Neural cell (in vitro differentiated cells): ENCODE results near the gene CDK5RAP2. TPM values are rescaled to one million over a fixed set of nuclear protein-coding genes. Genes with fewer than 3 reads are reported as not detected.

Source experiments
- H2AFZ ChIP-seq: fragments of 200-600, 300-800 bp; sonication (generic), shearing (Covaris generic); 2 replicates; pipeline ENCODE4 v1.6.0; 2014; ENCODE audit warnings: low read depth, mild to moderate bottlenecking, antibody characterized with exemption, low read length, moderate library complexity
- H3F3A ChIP-seq: fragments of 200-600 bp; shearing (Covaris generic); 2 replicates; pipeline ENCODE4 v1.6.1; 2016; ENCODE audit warnings: mild to moderate bottlenecking, moderate library complexity, mixed read lengths, antibody characterized with exemption, low read length; ENCODE audit not compliant: insufficient read depth, poor library complexity, severe bottlenecking
- H3K27ac ChIP-seq: fragments of 200-600, 300-800 bp; sonication (generic), shearing (Covaris generic); 2 replicates; pipeline ENCODE4 v1.5.1; 2014; ENCODE audit warnings: mild to moderate bottlenecking, low read length, moderate library complexity
- H3K27me3 ChIP-seq: fragments of 300-800, 200-600 bp; sonication (generic), shearing (Covaris generic); 2 replicates; pipeline ENCODE4 v1.6.0; 2014; ENCODE audit warnings: mild to moderate bottlenecking, low read depth, low read length, moderate library complexity; ENCODE audit not compliant: insufficient read depth
- H3K36me3 ChIP-seq: fragments of 300-800, 200-600 bp; sonication (generic), shearing (Covaris generic); 2 replicates; pipeline ENCODE4 v1.5.1; 2014; ENCODE audit warnings: mild to moderate bottlenecking, antibody characterized with exemption, low read length, moderate library complexity; ENCODE audit not compliant: insufficient read depth
- H3K4me2 ChIP-seq: fragments of 300-800, 200-600 bp; sonication (generic), shearing (Covaris generic); 2 replicates; pipeline ENCODE4 v1.6.0; 2014; ENCODE audit warnings: mild to moderate bottlenecking, low read length
- H3K4me3 ChIP-seq: fragments of 300-800, 200-600 bp; sonication (generic), shearing (Covaris generic); 2 replicates; pipeline ENCODE4 v1.5.1; 2014; ENCODE audit warnings: mild to moderate bottlenecking, low read length, moderate library complexity
- H3K79me2 ChIP-seq: fragments of 200-600 bp; shearing (Covaris generic); replicated peaks from 2 replicates; pipeline ENCODE4 v1.6.0; 2014; ENCODE audit warnings: mild to moderate bottlenecking, low read length, moderate library complexity; ENCODE audit not compliant: insufficient read depth
- H3K9ac ChIP-seq: fragments of 300-800, 200-600 bp; sonication (generic), shearing (Covaris generic); 2 replicates; pipeline ENCODE4 v1.6.1; 2016; ENCODE audit warnings: mild to moderate bottlenecking, low read length, mixed read lengths
- H3K9me2 ChIP-seq: fragments of 200-600 bp; shearing (Covaris generic); 2 replicates; pipeline ENCODE4 v1.6.1; 2016; ENCODE audit warnings: mild to moderate bottlenecking, low read length, mixed read lengths; ENCODE audit not compliant: insufficient read depth
- H3K9me3 ChIP-seq: fragments of 200-600, 300-800 bp; sonication (generic), shearing (Covaris generic); 2 replicates; pipeline ENCODE4 v1.6.1; 2016; ENCODE audit warnings: mild to moderate bottlenecking, mixed run types, low read length, moderate library complexity, mixed read lengths
- H4K20me1 ChIP-seq: fragments of 200-600 bp; shearing (Covaris generic); 2 replicates; pipeline ENCODE4 v1.6.1; 2016; ENCODE audit warnings: mild to moderate bottlenecking, mixed run types; ENCODE audit not compliant: insufficient read depth
- EP300 ChIP-seq: fragments of 450-650 bp; conservative IDR thresholded peaks from 2 replicates; pipeline ENCODE4 v1.6.1; 2014; ENCODE audit warnings: antibody characterized with exemption, mild to moderate bottlenecking, moderate library complexity; ENCODE audit not compliant: poor library complexity, severe bottlenecking
- EZH2 ChIP-seq: fragments of 200-600, 300-800 bp; shearing (Covaris generic), sonication (generic); IDR thresholded peaks from 2 replicates; pipeline ENCODE4 v1.6.1; 2014; ENCODE audit warnings: antibody characterized with exemption, low read length, borderline replicate concordance, mild to moderate bottlenecking; ENCODE audit not compliant: insufficient read depth, poor library complexity, severe bottlenecking
- MXI1 ChIP-seq: fragments of 450-650 bp; conservative IDR thresholded peaks from 2 replicates; pipeline ENCODE4 v1.6.1; 2014; ENCODE audit warnings: antibody characterized with exemption, mild to moderate bottlenecking; ENCODE audit not compliant: poor library complexity, severe bottlenecking
- POLR2AphosphoS5 ChIP-seq: IDR thresholded peaks from 2 replicates; pipeline ENCODE4 v1.6.1; 2012
- RAD21 ChIP-seq: fragments of 450-650 bp; conservative IDR thresholded peaks from 2 replicates; pipeline ENCODE4 v1.6.1; 2014; ENCODE audit warnings: antibody characterized with exemption, mild to moderate bottlenecking, moderate library complexity
- SMC3 ChIP-seq: fragments of 450-650 bp; conservative IDR thresholded peaks from 2 replicates; pipeline ENCODE4 v1.6.1; 2014; ENCODE audit warnings: antibody characterized with exemption, mild to moderate bottlenecking, moderate library complexity; ENCODE audit not compliant: poor library complexity
- TAF1 ChIP-seq: IDR thresholded peaks from 2 replicates; pipeline ENCODE4 v1.6.1; 2012; ENCODE audit warnings: low read depth
- polyA plus RNA-seq: library from polyadenylated mRNA; depleted of rRNA; stranded (reverse); fragments of >200 nt; gene quantifications from 2 replicates; pipeline ENCODE4 v1.2.3, GENCODE V29; 2014
- TF ChIP-seq, protein P1 (sequence below): IDR thresholded peaks from 2 replicates; pipeline ENCODE4 v1.6.1; 2012; ENCODE audit warnings: borderline replicate concordance
- TF ChIP-seq, protein P2 (sequence below): fragments of 450-650 bp; IDR thresholded peaks from 2 replicates; pipeline ENCODE4 v1.5.1; 2014; ENCODE audit warnings: antibody characterized with exemption, mild to moderate bottlenecking, moderate library complexity; ENCODE audit not compliant: poor library complexity, severe bottlenecking

CDK5RAP2 gene
- polyA plus RNA-seq, 1 donor from 2014 or later = 43.3 TPM

DNA sequence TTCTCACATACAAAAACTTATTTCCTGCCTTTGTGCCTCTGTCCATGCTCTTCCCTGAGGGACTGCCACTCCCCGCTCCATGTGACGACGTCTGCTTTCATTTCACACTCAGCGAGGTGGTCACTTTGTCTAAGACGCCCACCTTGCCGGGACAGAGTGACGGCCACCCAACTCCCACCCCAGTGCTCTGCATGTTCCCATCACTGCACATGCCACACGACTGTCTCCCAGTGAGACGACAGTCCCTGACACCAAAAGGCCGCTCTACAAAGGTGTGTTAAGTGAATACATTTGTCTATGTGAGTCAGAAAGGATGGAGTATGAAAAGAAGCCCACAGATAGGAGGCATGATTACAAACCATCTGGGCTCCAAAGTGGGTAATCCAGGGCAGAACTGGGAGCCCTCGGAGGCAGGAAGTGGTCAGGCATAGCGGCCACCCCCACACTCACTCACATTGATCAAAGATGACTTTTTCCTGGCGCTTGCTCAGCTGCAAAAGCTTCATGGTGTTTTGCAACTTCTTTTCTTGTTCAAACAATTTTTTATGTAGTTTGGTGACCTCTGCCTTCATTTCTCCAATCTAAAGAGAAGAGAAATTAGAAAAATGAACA is 185.8 kb downstream of the CDK5RAP2 start:
- H3K9me3 ChIP-seq = no peaks in the 10 kb centered on the region
- no peaks in the 10 kb centered on the region for H3F3A ChIP-seq
- no peak overlapping the region for H3K9ac ChIP-seq
- H3K27ac ChIP-seq = no peak overlapping the region
- TF ChIP-seq, protein P1, sequence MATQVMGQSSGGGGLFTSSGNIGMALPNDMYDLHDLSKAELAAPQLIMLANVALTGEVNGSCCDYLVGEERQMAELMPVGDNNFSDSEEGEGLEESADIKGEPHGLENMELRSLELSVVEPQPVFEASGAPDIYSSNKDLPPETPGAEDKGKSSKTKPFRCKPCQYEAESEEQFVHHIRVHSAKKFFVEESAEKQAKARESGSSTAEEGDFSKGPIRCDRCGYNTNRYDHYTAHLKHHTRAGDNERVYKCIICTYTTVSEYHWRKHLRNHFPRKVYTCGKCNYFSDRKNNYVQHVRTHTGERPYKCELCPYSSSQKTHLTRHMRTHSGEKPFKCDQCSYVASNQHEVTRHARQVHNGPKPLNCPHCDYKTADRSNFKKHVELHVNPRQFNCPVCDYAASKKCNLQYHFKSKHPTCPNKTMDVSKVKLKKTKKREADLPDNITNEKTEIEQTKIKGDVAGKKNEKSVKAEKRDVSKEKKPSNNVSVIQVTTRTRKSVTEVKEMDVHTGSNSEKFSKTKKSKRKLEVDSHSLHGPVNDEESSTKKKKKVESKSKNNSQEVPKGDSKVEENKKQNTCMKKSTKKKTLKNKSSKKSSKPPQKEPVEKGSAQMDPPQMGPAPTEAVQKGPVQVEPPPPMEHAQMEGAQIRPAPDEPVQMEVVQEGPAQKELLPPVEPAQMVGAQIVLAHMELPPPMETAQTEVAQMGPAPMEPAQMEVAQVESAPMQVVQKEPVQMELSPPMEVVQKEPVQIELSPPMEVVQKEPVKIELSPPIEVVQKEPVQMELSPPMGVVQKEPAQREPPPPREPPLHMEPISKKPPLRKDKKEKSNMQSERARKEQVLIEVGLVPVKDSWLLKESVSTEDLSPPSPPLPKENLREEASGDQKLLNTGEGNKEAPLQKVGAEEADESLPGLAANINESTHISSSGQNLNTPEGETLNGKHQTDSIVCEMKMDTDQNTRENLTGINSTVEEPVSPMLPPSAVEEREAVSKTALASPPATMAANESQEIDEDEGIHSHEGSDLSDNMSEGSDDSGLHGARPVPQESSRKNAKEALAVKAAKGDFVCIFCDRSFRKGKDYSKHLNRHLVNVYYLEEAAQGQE = no peak
- TF ChIP-seq RAD21 = no peak
- H3K4me2 ChIP-seq = no peak overlapping the region
- H3K4me3 ChIP-seq = no peak overlapping the region
- H3K79me2 ChIP-seq = no peaks in the 10 kb centered on the region
- H3K36me3 ChIP-seq = peaks cover 4% of the 10 kb centered on the region
- no peak overlapping the region for H2AFZ ChIP-seq
- no peaks in the 10 kb centered on the region for H4K20me1 ChIP-seq
- H3K9me2 ChIP-seq = no peaks in the 10 kb centered on the region
- no peaks in the 10 kb centered on the region for H3K27me3 ChIP-seq

DNA sequence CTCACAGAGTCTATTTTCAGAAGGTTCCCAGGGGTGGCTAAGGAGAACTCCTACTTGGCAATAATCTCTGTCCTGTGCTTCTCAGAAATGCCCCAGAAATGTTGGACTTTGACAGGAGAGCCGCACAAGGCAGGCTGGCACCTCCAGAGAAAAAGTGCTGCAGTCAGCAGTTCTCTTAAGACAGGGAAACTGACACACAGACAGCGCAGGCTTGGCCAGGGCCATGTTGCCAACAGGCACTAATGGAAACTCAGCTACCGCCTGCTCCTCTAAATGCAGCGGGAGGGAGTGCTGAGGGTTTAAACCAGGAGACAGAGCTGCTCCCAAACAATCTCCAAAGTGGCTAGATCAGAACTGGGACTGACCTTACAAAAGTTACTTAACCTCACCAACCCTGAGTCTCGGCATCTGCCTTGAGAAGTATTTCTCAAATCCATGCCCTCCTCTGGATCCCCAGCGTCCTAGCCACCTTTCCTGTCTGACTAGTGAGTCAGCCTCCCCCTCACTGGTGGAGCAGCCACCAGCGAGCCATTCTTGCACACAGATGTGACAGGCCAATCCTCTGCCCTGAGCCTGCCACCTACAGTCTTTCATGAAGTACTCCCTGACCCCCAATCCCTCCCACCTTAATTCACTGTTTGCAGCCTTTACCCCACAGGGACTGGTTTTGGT is 186.4 kb downstream of the CDK5RAP2 start:
- no peak overlapping the region for H3K9ac ChIP-seq
- no peak for TF ChIP-seq EZH2
- no peak for TF ChIP-seq MXI1
- no peak for TF ChIP-seq RAD21
- TF ChIP-seq POLR2AphosphoS5 = no peak
- TF ChIP-seq TAF1 = no peak
- TF ChIP-seq, protein P2, sequence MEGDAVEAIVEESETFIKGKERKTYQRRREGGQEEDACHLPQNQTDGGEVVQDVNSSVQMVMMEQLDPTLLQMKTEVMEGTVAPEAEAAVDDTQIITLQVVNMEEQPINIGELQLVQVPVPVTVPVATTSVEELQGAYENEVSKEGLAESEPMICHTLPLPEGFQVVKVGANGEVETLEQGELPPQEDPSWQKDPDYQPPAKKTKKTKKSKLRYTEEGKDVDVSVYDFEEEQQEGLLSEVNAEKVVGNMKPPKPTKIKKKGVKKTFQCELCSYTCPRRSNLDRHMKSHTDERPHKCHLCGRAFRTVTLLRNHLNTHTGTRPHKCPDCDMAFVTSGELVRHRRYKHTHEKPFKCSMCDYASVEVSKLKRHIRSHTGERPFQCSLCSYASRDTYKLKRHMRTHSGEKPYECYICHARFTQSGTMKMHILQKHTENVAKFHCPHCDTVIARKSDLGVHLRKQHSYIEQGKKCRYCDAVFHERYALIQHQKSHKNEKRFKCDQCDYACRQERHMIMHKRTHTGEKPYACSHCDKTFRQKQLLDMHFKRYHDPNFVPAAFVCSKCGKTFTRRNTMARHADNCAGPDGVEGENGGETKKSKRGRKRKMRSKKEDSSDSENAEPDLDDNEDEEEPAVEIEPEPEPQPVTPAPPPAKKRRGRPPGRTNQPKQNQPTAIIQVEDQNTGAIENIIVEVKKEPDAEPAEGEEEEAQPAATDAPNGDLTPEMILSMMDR = no peak
- TF ChIP-seq EP300 = no peak
- TF ChIP-seq, protein P1 = no peak
- TF ChIP-seq SMC3 = no peak
- no peak overlapping the region for H3K4me2 ChIP-seq
- H4K20me1 ChIP-seq = no peaks in the 10 kb centered on the region
- no peaks in the 10 kb centered on the region for H3F3A ChIP-seq
- peaks cover 4% of the 10 kb centered on the region for H3K36me3 ChIP-seq
- no peaks in the 10 kb centered on the region for H3K79me2 ChIP-seq
- no peaks in the 10 kb centered on the region for H3K9me2 ChIP-seq
- H3K27me3 ChIP-seq = no peaks in the 10 kb centered on the region
- no peaks in the 10 kb centered on the region for H3K9me3 ChIP-seq
- no peak overlapping the region for H2AFZ ChIP-seq
- no peak overlapping the region for H3K27ac ChIP-seq
- H3K4me3 ChIP-seq = no peak overlapping the region
